Aorta (tissue), 5 donors: ENCODE measurements around the gene ABCC4. TPM values are rescaled to one million over a fixed set of nuclear protein-coding genes. Genes with fewer than 3 reads are reported as not detected.
"Not testable (repeated sequence)": the region's sequence is repeated elsewhere in the genome, so short reads cannot be mapped to it uniquely, and the experiment has no call there.

Experiments used
- ATAC-seq: fragments of 200-7000 bp; cut with Tn5 transposase; one replicate; pipeline ENCODE4 v1.9.1; 2022; ENCODE audit warnings: moderate library complexity; ENCODE audit not compliant: low FRiP score
- DNase-seq, 2 donors: peaks; one replicate each; pipeline ENCODE4 v3.0.0-alpha.2; 2020
- H3K27ac ChIP-seq, 2 donors: one replicate each; pipeline ENCODE4 v1.5.1; 2013; ENCODE audit warnings: low read length in 2 of 2, mild to moderate bottlenecking in 2 of 2, moderate library complexity in 2 of 2, control low read depth in 1 of 2, inconsistent platforms in 1 of 2, low read depth in 1 of 2
- H3K27me3 ChIP-seq, 2 donors: one replicate each; pipeline ENCODE4 v1.6.1; 2013; ENCODE audit warnings: control low read depth in 1 of 2, low read length in 1 of 2, mild to moderate bottlenecking in 1 of 2, moderate library complexity in 1 of 2; ENCODE audit not compliant: insufficient read depth in 2 of 2, control insufficient read depth in 1 of 2
- H3K36me3 ChIP-seq, 2 donors: one replicate each; pipeline ENCODE4 v1.6.1; 2013; ENCODE audit warnings: control low read depth in 1 of 2, low read length in 1 of 2, mild to moderate bottlenecking in 1 of 2; ENCODE audit not compliant: insufficient read depth in 2 of 2, control insufficient read depth in 1 of 2
- H3K4me1 ChIP-seq, 2 donors: one replicate each; pipeline ENCODE4 v1.6.1; 2013; ENCODE audit warnings: low read length in 2 of 2, control low read depth in 1 of 2, mild to moderate bottlenecking in 1 of 2, moderate library complexity in 1 of 2; ENCODE audit not compliant: insufficient read depth in 2 of 2, control insufficient read depth in 1 of 2
- H3K4me3 ChIP-seq, 2 donors: one replicate each; pipeline ENCODE4 v1.5.1; 2013; ENCODE audit warnings: low read length in 2 of 2, control low read depth in 1 of 2, mild to moderate bottlenecking in 1 of 2
- H3K9me3 ChIP-seq: one replicate; pipeline ENCODE4 v1.6.1; 2013; ENCODE audit warnings: mild to moderate bottlenecking, low read length; ENCODE audit not compliant: control insufficient read depth
- WGBS, 2 donors: extraction: QIAGEN DNeasy Blood & Tissue Kit; methylation state at CpG; one replicate each; pipeline ENCODE4 v1.1.7; 2013; 5-methylcytosine and 5-hydroxymethylcytosine counted together
- intact Hi-C, 2 donors: fragments of 100-400 bp; cut with DNase I; formaldehyde crosslinking; loops; one replicate each; pipeline versions ENCODE4 v1.14.2 to v1.15.0; 2022
- polyA plus RNA-seq, 2 donors: library from polyadenylated mRNA; stranded (reverse); fragments of 200-250 nt; gene quantifications; one replicate each; pipeline ENCODE4 v1.2.3, GENCODE V29; 2013
- total RNA-seq, 2 donors: library from RNA; stranded (reverse); fragmentation: NEBNext Ultra II Directional; extraction: Animal tissue kit (Norgen Biotek cat#: 25700); gene quantifications; one replicate each; pipeline ENCODE4 v1.2.1, GENCODE V29; 2021
- donor health status: healthy with polysubstance abuse.
- donor health status: Bipolar disorder and iron deficiency.
- donor health status: DM: no; HTN: no; CAD: no.
- donor health status: DM: no; HTN: no; CAD: no.
- donor health status: DM: yes; HTN: yes; CAD: no.

The ABCC4 gene
- total and polyA plus RNA-seq, 4 donors = 0.38 to 18.6 (median 5.9) TPM

- intact Hi-C loops = no loop called here
- Histone ChIP-seq H3K27ac (no peak overlapping the region), H3K4me1 (no peaks in the 10 kb centered on the region), H3K4me3 (no peak overlapping the region), H3K27me3 (no peaks in the 10 kb centered on the region), H3K9me3 (no peaks in the 10 kb centered on the region), H3K36me3 (peaks cover 0 to 4% of the 10 kb centered on the region in 2 donors)
- DNase-seq (no peak), ATAC-seq (no peak)
- 91 to 94% methylated on average over 4 of the region's 4 CpGs for WGBS, 2 donors
Measured at GRCh38 chr13:95206116-95206515, 95.1 kb downstream of the ABCC4 start.

DNA sequence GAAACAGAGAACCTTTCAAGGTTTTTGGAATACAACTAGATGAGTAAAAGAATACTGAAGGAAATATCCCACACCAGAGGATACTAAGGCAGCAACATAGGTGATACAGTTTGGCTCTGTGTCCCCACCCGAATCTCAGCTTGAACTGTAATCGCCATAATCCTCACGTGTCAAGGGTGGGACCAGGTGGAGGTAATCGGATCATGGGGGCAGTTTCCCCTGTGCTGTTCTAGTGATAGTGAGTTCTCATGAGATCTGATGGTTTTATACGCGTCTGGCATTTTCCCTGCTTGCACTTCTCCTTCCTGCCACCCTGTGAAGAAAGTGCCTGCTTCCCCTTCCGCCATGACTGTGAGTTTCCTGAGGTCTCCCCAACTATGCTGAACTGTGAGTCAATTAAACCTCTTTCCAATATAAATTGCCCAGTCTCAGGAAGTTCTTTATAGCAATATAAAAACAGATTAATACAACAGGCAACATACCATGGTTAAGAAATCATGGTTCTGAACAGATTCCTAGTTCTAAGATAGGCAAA lies 97.0 kb downstream of the ABCC4 start:
- DNase-seq (no peak), ATAC-seq (no peak)
- Histone ChIP-seq H3K4me1 (no peaks in the 10 kb centered on the region), H3K4me3 (no peak overlapping the region), H3K9me3 (no peaks in the 10 kb centered on the region), H3K27ac (no peak overlapping the region), H3K36me3 (peaks cover 0 to 4% of the 10 kb centered on the region in 2 donors), H3K27me3 (no peaks in the 10 kb centered on the region)
- intact Hi-C loops = no loop called here
- WGBS, 2 donors = 90 to 92% methylated on average over 7 of the region's 7 CpGs

GRCh38 chr13:95201814-95202651 lies 99.2 kb downstream of the ABCC4 start:
- Histone ChIP-seq H3K36me3 (peaks cover 0 to 4% of the 10 kb centered on the region in 2 donors), H3K27ac (no peak overlapping the region), H3K4me3 (no peak overlapping the region), H3K9me3 (no peaks in the 10 kb centered on the region), H3K27me3 (no peaks in the 10 kb centered on the region), H3K4me1 (no peaks in the 10 kb centered on the region)
- ATAC-seq (no peak), DNase-seq (no peak)
- 84% methylated on average over 12 of the region's 12 CpGs for WGBS, 2 donors
- intact Hi-C loops = no loop called here

- intact Hi-C loops, H3K27ac ChIP-seq, H3K9me3 ChIP-seq, H3K4me1 ChIP-seq, ATAC-seq, H3K4me3 ChIP-seq, H3K36me3 ChIP-seq, H3K27me3 ChIP-seq, DNase-seq: not testable (repeated sequence)
- WGBS, 2 donors = 83 to 85% methylated on average over 13 of the region's 13 CpGs
Measured at GRCh38 chr13:95200386-95200957, 100.8 kb downstream of the ABCC4 start.

GRCh38 chr13:95199896-95200295 lies 101.4 kb downstream of the ABCC4 start:
- Histone ChIP-seq H3K27me3 (no peaks in the 10 kb centered on the region), H3K36me3 (no peaks in the 10 kb centered on the region), H3K4me1 (no peaks in the 10 kb centered on the region), H3K27ac (no peak overlapping the region), H3K4me3 (no peak overlapping the region), H3K9me3 (no peaks in the 10 kb centered on the region)
- intact Hi-C loops = no loop called here
- WGBS, 2 donors = 88 to 97% methylated on average over 4 of the region's 4 CpGs
- DNase-seq = no peak
- no peak for ATAC-seq

- H3K27ac ChIP-seq, ATAC-seq, H3K9me3 ChIP-seq, DNase-seq, H3K36me3 ChIP-seq, intact Hi-C loops, H3K4me3 ChIP-seq, H3K4me1 ChIP-seq, H3K27me3 ChIP-seq: not testable (repeated sequence)
- 61 to 89% methylated on average over 2 of the region's 2 CpGs for WGBS, 2 donors
Measured at GRCh38 chr13:95198606-95199005, 102.6 kb downstream of the ABCC4 start.

GRCh38 chr13:95197548-95197947 lies 103.7 kb downstream of the ABCC4 start:
- no peak overlapping the region for H3K27ac ChIP-seq
- no peak for DNase-seq
- ATAC-seq = no peak
- no peak overlapping the region for H3K4me3 ChIP-seq
- no peaks in the 10 kb centered on the region for H3K4me1 ChIP-seq
- intact Hi-C loops = no loop called here
- 64 to 68% methylated on average over 4 of the region's 4 CpGs for WGBS, 2 donors
- H3K27me3 ChIP-seq = no peaks in the 10 kb centered on the region
- no peaks in the 10 kb centered on the region for H3K9me3 ChIP-seq
- H3K36me3 ChIP-seq = no peaks in the 10 kb centered on the region

DNA sequence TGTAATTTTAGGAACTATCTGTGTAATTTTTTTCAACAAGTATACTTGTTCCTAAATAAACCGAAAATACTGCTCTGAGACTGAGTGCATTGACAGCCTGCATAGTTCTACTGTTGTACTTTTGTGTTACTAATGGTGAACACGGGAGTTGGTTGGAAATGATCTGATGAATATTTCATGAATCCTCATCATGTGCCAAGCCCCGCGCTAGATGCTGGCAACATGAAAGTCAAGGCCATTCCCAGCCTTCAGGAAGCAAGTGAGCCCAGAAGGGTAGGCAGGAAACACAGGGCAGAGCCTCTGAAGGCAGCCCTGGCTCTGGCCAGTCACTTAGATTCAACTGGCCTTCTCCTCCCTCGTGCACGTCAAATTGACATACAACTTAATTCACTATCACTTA lies 106.1 kb downstream of the ABCC4 start:
- no peaks in the 10 kb centered on the region for H3K36me3 ChIP-seq
- no peaks in the 10 kb centered on the region for H3K9me3 ChIP-seq
- H3K4me1 ChIP-seq = no peaks in the 10 kb centered on the region
- H3K27me3 ChIP-seq = no peaks in the 10 kb centered on the region
- WGBS, 2 donors = 73 to 79% methylated on average over 6 of the region's 6 CpGs
- intact Hi-C loops = no loop called here
- no peak overlapping the region for H3K27ac ChIP-seq
- DNase-seq = no peak
- no peak overlapping the region for H3K4me3 ChIP-seq
- no peak for ATAC-seq
